Panc1 (cell line): ENCODE results near the gene PSENEN.

Experiments
- CTCF ChIP-seq: fragments of 450-650 bp; IDR thresholded peaks from 2 replicates; pipeline ENCODE4 v1.5.1; 2017; ENCODE audit warnings: mild to moderate bottlenecking
- POLR2AphosphoS5 ChIP-seq: IDR thresholded peaks from 2 replicates; pipeline ENCODE4 v1.6.1; 2012; ENCODE audit warnings: mild to moderate bottlenecking, low read depth, low read length, moderate library complexity
- REST ChIP-seq, 2 experiments: IDR thresholded peaks; 2 replicates each; pipeline ENCODE4 v1.6.1; 2011 to 2012; ENCODE audit warnings: low read depth in 2 of 2, control low read depth in 1 of 2, low read length in 1 of 2, mild to moderate bottlenecking in 1 of 2, moderate library complexity in 1 of 2; ENCODE audit not compliant: insufficient read depth in 1 of 2
- SIN3A ChIP-seq: IDR thresholded peaks from 2 replicates; pipeline ENCODE4 v1.6.1; 2012; ENCODE audit warnings: low read depth, mild to moderate bottlenecking, low read length, moderate library complexity, borderline replicate concordance; ENCODE audit not compliant: insufficient read depth
- TCF7L2 ChIP-seq: IDR thresholded peaks from 2 replicates; pipeline ENCODE4 v1.6.1; 2011; ENCODE audit warnings: mild to moderate bottlenecking, low read depth, low read length, inconsistent platforms

- TF ChIP-seq REST (IDR thresholded peaks at IDR 0.05; ENCODE audit: insufficient read depth in 1 of 2, low read depth in 2 of 2, low read length in 1 of 2) (no peak), POLR2AphosphoS5 (no peak; the same call in 1 of the 2 replicates), CTCF (no peak), SIN3A (no peak), TCF7L2 (no peak)
Measured at GRCh38 chr19:35757231-35757748, 11.8 kb downstream of the PSENEN start.
